GM12865 (cell line): ENCODE results near the gene AP5Z1.

Experiments
- DNase-seq: peaks from one replicate; pipeline ENCODE4 v3.0.0; 2010; ENCODE audit warnings: low read depth
- H3K4me3 ChIP-seq: 2 replicates; pipeline ENCODE4 v1.5.1; 2011; ENCODE audit warnings: mild to moderate bottlenecking, low read depth, low read length, control low read depth
- TF ChIP-seq, protein P1 (sequence below): IDR thresholded peaks from 2 replicates; pipeline ENCODE4 v1.5.1; 2011; ENCODE audit warnings: low read length, control low read depth, low read depth, inconsistent platforms; ENCODE audit not compliant: insufficient read depth; ENCODE audit errors: missing control alignments

Gene AP5Z1

DNA sequence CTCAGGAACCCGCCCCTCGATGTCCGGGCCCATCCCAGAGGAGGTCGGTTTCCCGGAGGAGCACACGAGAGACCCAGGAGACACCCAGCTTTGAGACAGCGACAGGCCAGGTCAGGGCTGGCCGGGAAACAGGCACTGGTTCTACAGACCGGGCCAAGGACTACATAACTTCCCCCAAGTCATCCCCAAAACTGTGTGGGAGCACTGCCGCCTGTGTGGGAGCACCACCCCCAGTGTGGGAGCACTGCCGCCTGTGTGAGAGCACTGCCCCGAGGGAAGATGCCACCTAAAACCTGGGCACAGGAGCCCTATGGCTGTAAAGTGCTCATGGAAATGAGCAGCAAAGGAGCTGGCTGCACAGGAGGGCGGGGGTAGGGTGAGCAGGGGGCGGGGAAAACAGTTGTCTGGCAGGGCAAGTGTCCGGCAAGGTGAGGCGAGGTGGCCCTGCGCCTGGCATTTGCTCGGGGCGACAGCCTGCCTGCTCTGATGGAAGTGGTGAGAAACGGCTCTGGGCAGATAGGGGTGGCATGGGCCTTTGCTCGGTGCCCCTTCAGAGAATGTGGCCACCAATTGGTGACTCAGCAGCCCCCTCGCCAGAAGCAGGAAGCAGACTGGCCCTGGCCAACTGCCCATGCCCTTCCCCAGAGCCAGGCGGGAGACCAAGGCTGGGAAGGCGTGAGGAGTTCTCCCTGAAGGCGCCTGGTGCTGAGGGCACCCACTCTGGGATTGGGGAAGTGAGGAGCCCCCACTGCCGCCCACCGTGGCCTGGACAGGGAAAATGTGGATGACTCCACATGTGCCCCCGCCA lies 60.2 kb downstream of the AP5Z1 start:
- no peak overlapping the region for H3K4me3 ChIP-seq
- no peak for DNase-seq
- TF ChIP-seq, protein P1, sequence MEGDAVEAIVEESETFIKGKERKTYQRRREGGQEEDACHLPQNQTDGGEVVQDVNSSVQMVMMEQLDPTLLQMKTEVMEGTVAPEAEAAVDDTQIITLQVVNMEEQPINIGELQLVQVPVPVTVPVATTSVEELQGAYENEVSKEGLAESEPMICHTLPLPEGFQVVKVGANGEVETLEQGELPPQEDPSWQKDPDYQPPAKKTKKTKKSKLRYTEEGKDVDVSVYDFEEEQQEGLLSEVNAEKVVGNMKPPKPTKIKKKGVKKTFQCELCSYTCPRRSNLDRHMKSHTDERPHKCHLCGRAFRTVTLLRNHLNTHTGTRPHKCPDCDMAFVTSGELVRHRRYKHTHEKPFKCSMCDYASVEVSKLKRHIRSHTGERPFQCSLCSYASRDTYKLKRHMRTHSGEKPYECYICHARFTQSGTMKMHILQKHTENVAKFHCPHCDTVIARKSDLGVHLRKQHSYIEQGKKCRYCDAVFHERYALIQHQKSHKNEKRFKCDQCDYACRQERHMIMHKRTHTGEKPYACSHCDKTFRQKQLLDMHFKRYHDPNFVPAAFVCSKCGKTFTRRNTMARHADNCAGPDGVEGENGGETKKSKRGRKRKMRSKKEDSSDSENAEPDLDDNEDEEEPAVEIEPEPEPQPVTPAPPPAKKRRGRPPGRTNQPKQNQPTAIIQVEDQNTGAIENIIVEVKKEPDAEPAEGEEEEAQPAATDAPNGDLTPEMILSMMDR = no peak

DNA sequence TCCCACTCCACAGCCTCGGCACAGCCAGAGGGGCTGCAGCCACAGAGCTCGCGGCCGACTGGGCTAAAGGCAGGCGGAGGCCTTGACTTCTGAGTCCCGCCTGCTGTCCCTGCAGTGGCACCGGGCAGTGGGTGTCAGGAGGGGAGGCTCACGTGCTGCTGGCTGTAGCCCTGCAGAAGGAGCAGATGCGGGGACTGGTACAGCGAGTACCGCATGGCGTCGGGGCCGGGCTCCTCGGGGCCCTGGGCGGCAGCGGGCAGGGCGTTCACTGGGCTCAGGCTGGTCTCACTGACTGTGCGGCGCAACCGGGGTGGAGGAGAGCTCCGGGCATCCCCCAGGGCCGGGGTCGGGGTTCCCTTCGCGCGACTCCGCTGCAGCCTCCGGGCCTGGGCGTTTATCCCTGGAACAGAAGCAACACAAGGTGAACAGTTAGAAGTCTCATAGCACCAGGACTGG lies 60.8 kb downstream of the AP5Z1 start:
- H3K4me3 ChIP-seq = no peak overlapping the region
- DNase-seq = no peak
- TF ChIP-seq, protein P1 = no peak

DNA sequence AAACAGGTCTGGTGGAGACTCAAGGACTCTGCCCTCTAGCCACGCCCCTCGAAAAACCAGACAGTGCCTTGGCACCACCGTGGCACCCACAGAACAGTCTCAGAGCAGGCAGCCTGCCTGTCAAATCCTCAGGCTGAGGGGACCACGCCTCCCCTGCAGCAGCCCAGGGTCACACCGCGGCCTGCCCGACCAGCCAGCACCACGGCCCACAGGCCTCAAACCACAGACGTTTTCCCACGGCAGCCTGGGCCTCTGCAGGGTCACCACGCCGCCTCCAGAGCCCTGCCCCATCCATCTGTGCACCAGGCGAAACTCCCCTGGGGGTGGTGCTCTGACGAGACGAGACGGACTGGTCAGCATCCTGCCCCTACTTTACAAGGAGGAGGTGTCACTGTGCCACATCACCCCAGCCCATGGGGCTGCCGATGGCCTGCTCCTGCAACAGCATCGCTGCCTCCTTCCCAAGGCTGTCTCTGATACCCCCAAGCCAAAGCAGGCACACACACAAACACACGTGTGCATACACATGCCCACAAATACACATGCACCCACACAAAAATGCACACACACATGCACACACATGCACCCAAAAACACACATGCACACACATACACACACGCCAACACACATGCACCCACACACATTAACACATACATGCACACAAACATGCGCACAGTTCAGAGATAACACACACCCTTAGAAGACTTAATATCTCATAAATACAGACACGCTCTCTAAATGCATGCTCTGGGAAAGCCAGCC lies 61.8 kb downstream of the AP5Z1 start:
- DNase-seq = no peak
- no peak overlapping the region for H3K4me3 ChIP-seq
- TF ChIP-seq, protein P1 = no peak

DNA sequence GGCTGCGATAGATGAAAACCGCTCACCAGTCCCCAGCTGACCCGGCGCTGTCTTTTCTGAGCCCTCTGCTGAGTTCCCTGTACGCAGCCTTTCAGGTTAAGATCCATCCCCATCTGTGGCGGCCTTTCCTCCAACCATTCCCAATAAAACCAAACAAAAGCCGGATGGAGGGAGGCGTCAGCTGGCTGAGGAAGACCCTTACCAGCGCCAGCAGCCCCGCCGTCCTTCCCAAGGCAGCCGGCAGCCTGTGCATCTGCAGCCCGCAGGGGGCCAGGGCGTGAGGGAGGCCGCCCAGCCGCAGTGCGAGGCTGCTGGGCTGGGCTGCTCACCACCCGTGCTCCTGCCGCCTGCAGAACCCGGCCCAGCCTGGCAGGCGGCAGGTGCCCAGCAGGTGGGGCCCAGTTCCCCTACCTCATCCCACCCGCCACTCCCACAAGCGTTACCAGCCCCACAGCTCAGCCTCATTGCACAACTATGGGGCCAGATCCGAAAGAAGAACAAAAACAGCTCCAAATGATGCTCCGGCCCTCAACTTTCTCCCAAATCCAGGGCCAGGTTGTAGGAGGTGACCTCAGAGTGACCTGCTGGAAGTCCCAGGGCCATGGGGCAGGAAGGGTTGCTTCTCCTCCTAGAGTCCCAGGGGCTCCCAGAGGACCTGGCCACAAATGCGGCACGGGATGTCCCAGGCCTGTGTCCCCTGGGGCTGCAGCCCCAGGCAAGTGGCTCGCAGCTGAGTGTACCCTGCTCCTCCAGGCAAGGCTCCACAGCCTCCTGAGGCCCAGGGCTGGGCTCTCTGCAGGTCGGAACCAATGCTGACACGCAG lies 62.6 kb downstream of the AP5Z1 start:
- no peak for DNase-seq
- TF ChIP-seq, protein P1 = no peak

DNA sequence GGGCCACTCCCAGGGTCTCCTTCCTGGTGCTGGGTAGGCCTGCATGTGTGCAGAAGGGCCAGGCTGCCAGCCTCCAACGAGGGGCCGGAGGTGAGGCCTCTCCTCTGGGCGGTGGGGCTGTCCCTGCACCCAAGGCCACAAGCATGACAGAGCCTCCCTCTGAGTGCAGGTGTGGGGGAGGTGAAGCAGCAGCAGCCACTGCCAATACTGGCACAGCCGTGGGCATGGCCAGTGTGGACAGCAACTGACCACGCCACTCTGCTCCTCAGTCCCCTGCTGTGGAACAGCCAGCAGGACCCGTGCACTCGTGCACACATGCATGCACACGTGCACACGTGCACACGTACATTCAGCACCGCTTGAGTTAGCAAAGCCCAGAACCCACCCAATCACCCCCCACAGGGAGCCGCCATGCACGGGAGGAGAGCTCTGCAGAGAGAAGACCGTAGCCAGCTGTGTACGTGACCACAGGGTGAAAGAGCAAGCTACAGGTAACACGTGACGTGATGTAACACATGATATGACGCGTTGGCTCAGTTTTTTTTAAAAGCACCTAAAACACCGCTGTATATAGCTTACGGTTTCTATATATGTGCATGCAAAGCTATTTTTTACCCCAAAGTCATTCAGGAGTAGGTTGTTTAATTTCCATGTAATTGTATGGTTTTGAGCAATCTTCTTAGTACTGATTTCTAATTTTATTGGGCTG lies 63.4 kb downstream of the AP5Z1 start:
- DNase-seq = no peak
- H3K4me3 ChIP-seq = no peak overlapping the region
- TF ChIP-seq, protein P1 = no peak

More for the DNA sequence above, 62.6 kb downstream of the AP5Z1 start:
- no peak overlapping the region for H3K4me3 ChIP-seq

DNA sequence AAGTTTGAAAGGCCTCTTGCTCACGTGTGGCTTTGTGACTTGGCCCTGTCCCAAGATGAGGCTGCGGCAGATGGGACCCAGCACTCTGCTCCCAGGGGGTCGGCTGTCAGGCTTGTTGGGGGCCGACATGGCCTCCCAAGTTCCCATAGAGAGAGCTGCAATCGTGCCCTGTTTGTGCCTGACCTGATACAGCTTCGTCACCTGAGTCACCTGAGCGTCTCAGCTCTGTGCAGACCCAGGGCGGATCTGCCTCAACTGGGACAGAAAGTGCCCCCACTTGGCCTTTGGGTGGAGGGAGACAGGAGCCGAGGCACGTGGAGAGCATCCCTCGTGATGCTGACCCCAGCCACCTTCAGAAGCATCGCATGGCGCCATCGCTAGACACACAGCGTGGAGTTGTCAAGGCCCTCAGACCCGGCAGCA lies 64.7 kb downstream of the AP5Z1 start:
- no peak for DNase-seq
- no peak overlapping the region for H3K4me3 ChIP-seq
- TF ChIP-seq, protein P1 = no peak
